GM23248 (cell line): ENCODE measurements around the gene MORC1. TPM values are rescaled to one million over a fixed set of nuclear protein-coding genes. Genes with fewer than 3 reads are reported as not detected.
A peak's percentile ranks its signal among the peaks of the same experiment; 100 is the strongest.

Experiments used
- DNase-seq: peaks from one replicate; pipeline ENCODE4 v3.0.0-alpha.2; 2015
- H2AFZ ChIP-seq: fragments of 200-600 bp; sonication (generic); 2 replicates; pipeline ENCODE4 v1.6.1; 2016; ENCODE audit warnings: antibody characterized with exemption
- H3F3A ChIP-seq: fragments of 200-600 bp; sonication (generic); 2 replicates; pipeline ENCODE4 v1.6.1; 2016; ENCODE audit warnings: mild to moderate bottlenecking, antibody characterized with exemption, mixed run types; ENCODE audit not compliant: insufficient read depth
- H3K27ac ChIP-seq: fragments of 200-600 bp; sonication (generic); 2 replicates; pipeline ENCODE4 v1.5.1; 2016; ENCODE audit warnings: mild to moderate bottlenecking
- H3K27me3 ChIP-seq: fragments of 200-600 bp; sonication (generic); replicated peaks from 2 replicates; pipeline ENCODE4 v1.6.1; 2016; ENCODE audit warnings: mild to moderate bottlenecking; ENCODE audit not compliant: insufficient read depth
- H3K36me3 ChIP-seq: fragments of 200-600 bp; sonication (generic); 2 replicates; pipeline ENCODE4 v1.6.1; 2016; ENCODE audit warnings: low read depth, mild to moderate bottlenecking
- H3K4me1 ChIP-seq: fragments of 200-600 bp; sonication (generic); 2 replicates; pipeline ENCODE4 v1.6.1; 2016; ENCODE audit warnings: mild to moderate bottlenecking; ENCODE audit not compliant: insufficient read depth
- H3K4me2 ChIP-seq: fragments of 200-600 bp; sonication (generic); one replicate; pipeline ENCODE4 v1.6.1; 2016; ENCODE audit warnings: mild to moderate bottlenecking; ENCODE audit not compliant: unreplicated experiment
- H3K4me3 ChIP-seq: fragments of 200-600 bp; sonication (generic); 2 replicates; pipeline ENCODE4 v1.5.1; 2016; ENCODE audit warnings: mild to moderate bottlenecking
- H3K79me2 ChIP-seq: fragments of 200-600 bp; sonication (generic); 2 replicates; pipeline ENCODE4 v1.6.1; 2016; ENCODE audit warnings: mild to moderate bottlenecking; ENCODE audit not compliant: insufficient read depth
- H3K9ac ChIP-seq: fragments of 200-600 bp; sonication (generic); 2 replicates; pipeline ENCODE4 v1.6.1; 2016; ENCODE audit warnings: mild to moderate bottlenecking
- H3K9me2 ChIP-seq: fragments of 200-600 bp; sonication (generic); 2 replicates; pipeline ENCODE4 v1.6.1; 2016; ENCODE audit warnings: mixed run types, mild to moderate bottlenecking, moderate library complexity; ENCODE audit not compliant: insufficient read depth
- H3K9me3 ChIP-seq: fragments of 200-600 bp; sonication (generic); one replicate; pipeline ENCODE4 v1.6.1; 2017; ENCODE audit warnings: low read depth
- H4K20me1 ChIP-seq: fragments of 200-600 bp; sonication (generic); 2 replicates; pipeline ENCODE4 v1.6.0; 2016; ENCODE audit not compliant: insufficient read depth
- EZH2 ChIP-seq: fragments of 200-600 bp; sonication (generic); IDR thresholded peaks from 2 replicates; pipeline ENCODE4 v1.6.1; 2018; ENCODE audit warnings: antibody characterized with exemption, mild to moderate bottlenecking; ENCODE audit not compliant: insufficient read depth, poor library complexity, severe bottlenecking
- EZH2phosphoT487 ChIP-seq: fragments of 200-600 bp; sonication (generic); IDR thresholded peaks from 2 replicates; pipeline ENCODE4 v1.6.1; 2018; ENCODE audit warnings: antibody characterized with exemption, moderate library complexity, mild to moderate bottlenecking, low read depth; ENCODE audit not compliant: insufficient read depth
- WGBS, 2 experiments: methylation state at CpG; one replicate each; pipeline ENCODE4 v1.1.6; 2015 to 2017; ENCODE audit warnings: low lambda C conversion rate in 2 of 2, low coverage in 1 of 2; ENCODE audit errors: missing lambda C conversion rate in 2 of 2; 5-methylcytosine and 5-hydroxymethylcytosine counted together
- in situ Hi-C: fragments of 300-500 bp; cut with MboI; formaldehyde crosslinking; loops from 2 replicates; pipeline ENCODE4 v1.15.0; 2020
- polyA plus RNA-seq: library from polyadenylated mRNA; unstranded; fragments of >200 nt; fragmentation: Nextera tagmentation; extraction: Ambion mirVana; gene quantifications from 2 replicates; pipeline ENCODE4 v1.2.1, GENCODE V29; 2016
- total RNA-seq: library from RNA; depleted of rRNA; stranded (reverse); fragments of >200 nt; shearing (Covaris generic); gene quantifications from 2 replicates; pipeline ENCODE4 v1.2.3, GENCODE V29; 2014

MORC1 gene
- total and polyA plus RNA-seq, 2 experiments from 2014 or later: not detected

DNA sequence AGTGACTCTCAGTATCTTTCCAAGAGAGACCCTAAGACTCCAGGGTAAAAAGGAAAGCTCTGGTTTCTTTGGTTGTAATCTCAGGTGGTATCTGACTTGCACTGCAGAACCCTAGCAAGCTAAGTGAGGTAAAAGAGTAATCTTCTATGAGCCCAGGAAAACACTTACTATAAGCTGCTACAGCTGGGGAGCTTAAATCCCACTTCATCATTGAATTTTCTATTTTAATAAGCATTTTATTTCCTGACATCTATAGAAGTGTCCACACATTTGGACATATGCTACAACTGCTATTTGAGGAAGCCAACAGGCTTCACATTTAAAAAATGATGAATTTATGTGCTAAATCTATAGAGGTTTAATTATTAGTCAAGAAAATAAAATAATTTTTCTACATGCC is 91.1 kb downstream of the MORC1 start:
- no peak overlapping the region for H3K4me3 ChIP-seq
- no peaks in the 10 kb centered on the region for H3K79me2 ChIP-seq

DNA sequence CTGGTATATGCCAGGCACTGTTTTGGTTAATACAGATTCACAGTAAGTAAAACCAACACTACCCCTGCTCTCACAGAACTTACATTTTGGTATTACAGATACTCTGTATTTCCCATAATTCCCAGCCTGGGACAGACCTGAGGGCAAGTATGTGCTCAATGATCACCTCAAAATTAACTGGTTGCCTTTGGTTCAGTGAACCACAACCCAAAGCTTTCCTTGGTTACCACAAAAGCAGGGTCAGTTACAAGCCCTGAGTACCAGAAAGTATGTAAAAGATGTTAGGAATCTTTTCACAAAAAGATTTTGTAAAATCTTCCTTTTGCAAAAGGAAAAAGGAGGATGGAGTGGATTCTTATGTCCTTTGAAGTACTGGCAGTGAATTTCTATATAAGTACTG is 92.0 kb downstream of the MORC1 start:
- no peak overlapping the region for H3K9ac ChIP-seq
- H3K36me3 ChIP-seq: no peaks in the 10 kb centered on the region
- in situ Hi-C loops: no loop called here
- no peak overlapping the region for H3K4me2 ChIP-seq
- H3K9me2 ChIP-seq: no peaks in the 10 kb centered on the region
- no peaks in the 10 kb centered on the region for H3K4me1 ChIP-seq
- no peak overlapping the region for H3K4me3 ChIP-seq
- H4K20me1 ChIP-seq: no peaks in the 10 kb centered on the region
- H3K27ac ChIP-seq: no peak overlapping the region
- H3F3A ChIP-seq: no peaks in the 10 kb centered on the region
- DNase-seq: no peak
- TF ChIP-seq EZH2: no peak
- TF ChIP-seq EZH2phosphoT487: no peak
- no peaks in the 10 kb centered on the region for H3K9me3 ChIP-seq
- H3K27me3 ChIP-seq: no peaks in the 10 kb centered on the region
- no peak overlapping the region for H2AFZ ChIP-seq
- no peaks in the 10 kb centered on the region for H3K79me2 ChIP-seq

More for the DNA sequence above, 91.1 kb downstream of the MORC1 start:
- Histone ChIP-seq H3K36me3 (no peaks in the 10 kb centered on the region), H4K20me1 (no peaks in the 10 kb centered on the region), H2AFZ (no peak overlapping the region), H3K9me3 (no peaks in the 10 kb centered on the region), H3K4me2 (no peak overlapping the region), H3K9ac (no peak overlapping the region), H3F3A (no peaks in the 10 kb centered on the region), H3K27me3 (no peaks in the 10 kb centered on the region), H3K9me2 (no peaks in the 10 kb centered on the region), H3K4me1 (no peaks in the 10 kb centered on the region), H3K27ac (no peak overlapping the region)
- in situ Hi-C loops: no loop called here
- DNase-seq: no peak
- no peak for TF ChIP-seq EZH2

DNA sequence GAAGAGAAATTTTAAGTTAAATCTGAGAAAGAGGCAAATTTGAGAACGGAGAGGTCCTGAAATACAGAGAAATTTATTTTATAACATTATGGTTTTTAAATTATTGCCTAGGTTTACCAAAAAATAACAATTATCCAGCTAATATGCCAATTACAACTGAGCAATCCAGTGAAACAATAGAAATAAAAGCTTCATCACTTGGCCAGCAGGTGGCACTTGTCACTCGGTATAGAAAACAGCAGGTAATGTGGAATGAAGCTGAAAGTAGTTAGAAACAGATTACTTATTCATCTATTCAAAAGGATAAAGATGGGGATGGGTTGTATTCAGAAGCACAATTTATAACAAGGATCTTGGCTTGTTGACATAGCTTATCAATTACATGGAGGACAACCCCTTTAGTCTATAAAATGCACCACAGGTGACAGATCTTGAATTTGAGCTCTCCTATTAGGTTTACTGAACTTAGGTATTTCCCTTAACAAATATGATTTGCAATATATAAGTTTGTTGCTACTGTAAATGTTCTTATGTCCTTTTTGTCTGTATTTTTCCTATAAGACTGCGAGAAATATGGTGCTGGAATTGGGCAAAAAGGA is 94.2 kb downstream of the MORC1 start:
- H3K27ac ChIP-seq: no peak overlapping the region
- H3F3A ChIP-seq: no peaks in the 10 kb centered on the region
- peak; percentile 58 for DNase-seq
- H2AFZ ChIP-seq: no peak overlapping the region
- H3K4me3 ChIP-seq: no peak overlapping the region
- TF ChIP-seq EZH2: no peak
- no peak for TF ChIP-seq EZH2phosphoT487
- no peaks in the 10 kb centered on the region for H4K20me1 ChIP-seq
- H3K4me1 ChIP-seq: no peaks in the 10 kb centered on the region
- WGBS, 2 experiments: 17 to 19% methylated on average over 3 of the region's 3 CpGs
- H3K79me2 ChIP-seq: no peaks in the 10 kb centered on the region
- no peaks in the 10 kb centered on the region for H3K9me2 ChIP-seq
- no peaks in the 10 kb centered on the region for H3K36me3 ChIP-seq
- no peaks in the 10 kb centered on the region for H3K9me3 ChIP-seq
- no peaks in the 10 kb centered on the region for H3K27me3 ChIP-seq
- no peak overlapping the region for H3K4me2 ChIP-seq
- in situ Hi-C loops: no loop called here
- no peak overlapping the region for H3K9ac ChIP-seq

DNA sequence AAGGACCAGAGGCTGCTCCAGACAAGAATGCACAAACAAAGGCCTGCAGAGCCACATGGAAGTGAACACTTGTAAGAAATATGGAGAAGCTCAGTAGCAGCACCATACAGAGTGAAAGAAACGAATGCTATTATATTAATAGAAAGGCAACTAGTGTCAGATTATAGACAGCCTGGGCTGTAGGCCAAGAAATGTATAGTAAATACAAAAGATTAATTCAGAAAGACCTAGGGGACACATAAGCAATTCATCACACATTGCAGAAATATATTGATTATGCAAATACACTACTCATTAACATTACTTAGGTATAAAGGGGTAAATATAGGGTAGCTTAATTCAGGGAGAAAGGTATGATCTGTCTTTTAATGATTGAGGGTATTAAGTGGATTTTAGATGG is 94.8 kb downstream of the MORC1 start:
- Histone ChIP-seq H3K4me1 (no peaks in the 10 kb centered on the region), H4K20me1 (no peaks in the 10 kb centered on the region), H3K36me3 (no peaks in the 10 kb centered on the region), H3K9ac (no peak overlapping the region), H3K4me3 (no peak overlapping the region), H2AFZ (no peak overlapping the region), H3K27me3 (no peaks in the 10 kb centered on the region), H3K9me2 (no peaks in the 10 kb centered on the region), H3K4me2 (no peak overlapping the region), H3F3A (no peaks in the 10 kb centered on the region), H3K27ac (no peak overlapping the region), H3K9me3 (no peaks in the 10 kb centered on the region), H3K79me2 (no peaks in the 10 kb centered on the region)
- in situ Hi-C loops: no loop called here
- WGBS, 2 experiments: 20 to 23% methylated on average over 1 of the region's 1 CpG
- TF ChIP-seq EZH2: no peak
- no peak for TF ChIP-seq EZH2phosphoT487
- DNase-seq: no peak

DNA sequence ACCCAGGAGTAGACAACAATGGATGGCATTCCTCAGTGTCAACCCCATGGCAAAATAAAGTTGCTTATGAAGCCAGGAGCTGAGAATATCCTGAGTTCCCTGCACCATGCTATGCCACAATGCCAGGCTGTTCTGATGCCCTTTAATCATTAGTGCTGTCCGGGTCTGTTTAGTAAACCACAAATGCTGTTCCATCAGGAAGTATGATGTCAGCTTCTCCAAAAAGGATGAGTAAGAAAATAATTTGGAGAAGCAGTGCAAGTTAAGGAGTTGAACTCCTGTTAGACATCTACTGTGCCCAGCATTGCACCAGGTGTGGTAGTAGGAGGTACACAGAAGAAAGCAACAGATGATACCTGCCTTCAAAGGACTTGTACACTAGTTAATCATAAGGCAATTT is 96.4 kb downstream of the MORC1 start:
- TF ChIP-seq EZH2phosphoT487 (no peak), EZH2 (no peak)
- Histone ChIP-seq H3K9me2 (no peaks in the 10 kb centered on the region), H3K4me3 (no peak overlapping the region), H3K9ac (no peak overlapping the region), H3K27me3 (0 out of 2 replicates have a peak, but pooled peaks cover 7% of the 10 kb centered on the region), H3K4me1 (no peaks in the 10 kb centered on the region), H3K4me2 (no peak overlapping the region), H2AFZ (no peak overlapping the region), H3K79me2 (no peaks in the 10 kb centered on the region), H3K27ac (no peak overlapping the region), H3F3A (no peaks in the 10 kb centered on the region), H4K20me1 (no peaks in the 10 kb centered on the region), H3K36me3 (no peaks in the 10 kb centered on the region), H3K9me3 (no peaks in the 10 kb centered on the region)
- in situ Hi-C loops: no loop called here
- 15 to 16% methylated on average over 1 of the region's 1 CpG for WGBS, 2 experiments
- no peak for DNase-seq
